GM18520 (cell line): Measurements from ENCODE around the gene CTNNA2.

Experiments used
- ATAC-seq: cut with Tn5 transposase; IDR thresholded peaks from one replicate; pipeline ENCODE4 v1.9.1; 2021; ENCODE audit not compliant: unreplicated experiment

Gene CTNNA2

GRCh38 chr2:80303006-80303908 lies 790.4 kb downstream of the CTNNA2 start:
- ATAC-seq, result no peak

GRCh38 chr2:80303909-80304837 lies 791.3 kb downstream of the CTNNA2 start, which contains the start of gene LRRTM1:
Gene LRRTM1 (minus strand): TSS chr2:80304752. CDS start chr2:80303819, 933 bp downstream.
- no peak for ATAC-seq

- ATAC-seq, result no peak
Measured at GRCh38 chr2:80311304-80311703, 798.5 kb downstream of the CTNNA2 start.

GRCh38 chr2:80312282-80312839 lies 799.5 kb downstream of the CTNNA2 start:
- no peak for ATAC-seq

- no peak for ATAC-seq
Measured at GRCh38 chr2:80322311-80322920, 809.6 kb downstream of the CTNNA2 start.

- ATAC-seq, result no peak
Measured at GRCh38 chr2:80322958-80323357, 810.1 kb downstream of the CTNNA2 start.

GRCh38 chr2:80323610-80324009 lies 810.8 kb downstream of the CTNNA2 start:
- no peak for ATAC-seq

GRCh38 chr2:80324525-80324924 lies 811.7 kb downstream of the CTNNA2 start:
- ATAC-seq, result no peak

GRCh38 chr2:80326214-80326613 lies 813.4 kb downstream of the CTNNA2 start:
- no peak for ATAC-seq

- no peak for ATAC-seq
Measured at GRCh38 chr2:80326861-80327260, 814.0 kb downstream of the CTNNA2 start.

GRCh38 chr2:80328159-80328571 lies 815.3 kb downstream of the CTNNA2 start:
- no peak for ATAC-seq

GRCh38 chr2:80329491-80329890 lies 816.6 kb downstream of the CTNNA2 start:
- no peak for ATAC-seq

GRCh38 chr2:80330527-80331450 lies 817.9 kb downstream of the CTNNA2 start:
- ATAC-seq, result no peak

- no peak for ATAC-seq
Measured at GRCh38 chr2:80333886-80334285, 821.0 kb downstream of the CTNNA2 start.

- no peak for ATAC-seq
Measured at GRCh38 chr2:80335411-80335810, 822.6 kb downstream of the CTNNA2 start.

GRCh38 chr2:80338794-80339193 lies 825.9 kb downstream of the CTNNA2 start:
- no peak for ATAC-seq

- ATAC-seq, result no peak
Measured at GRCh38 chr2:80340022-80340421, 827.2 kb downstream of the CTNNA2 start.

- ATAC-seq, result no peak
Measured at GRCh38 chr2:80348078-80348477, 835.2 kb downstream of the CTNNA2 start.

GRCh38 chr2:80348953-80349352 lies 836.1 kb downstream of the CTNNA2 start:
- no peak for ATAC-seq

- no peak for ATAC-seq
Measured at GRCh38 chr2:80351231-80351630, 838.4 kb downstream of the CTNNA2 start.
